Activated CD8-positive, alpha-beta memory T cell treated with anti-CD3 and anti-CD28 coated beads for 4 hours (primary cell): ENCODE measurements around the gene PARD3B.
"Not testable (repeated sequence)": the region's sequence is repeated elsewhere in the genome, so short reads cannot be mapped to it uniquely, and the experiment has no call there.

Experiments
- DNase-seq, 2 donors: peaks; one replicate each; pipeline ENCODE4 v3.0.0-alpha.2; 2020; ENCODE audit warnings: low read depth in 2 of 2

The PARD3B gene

DNA sequence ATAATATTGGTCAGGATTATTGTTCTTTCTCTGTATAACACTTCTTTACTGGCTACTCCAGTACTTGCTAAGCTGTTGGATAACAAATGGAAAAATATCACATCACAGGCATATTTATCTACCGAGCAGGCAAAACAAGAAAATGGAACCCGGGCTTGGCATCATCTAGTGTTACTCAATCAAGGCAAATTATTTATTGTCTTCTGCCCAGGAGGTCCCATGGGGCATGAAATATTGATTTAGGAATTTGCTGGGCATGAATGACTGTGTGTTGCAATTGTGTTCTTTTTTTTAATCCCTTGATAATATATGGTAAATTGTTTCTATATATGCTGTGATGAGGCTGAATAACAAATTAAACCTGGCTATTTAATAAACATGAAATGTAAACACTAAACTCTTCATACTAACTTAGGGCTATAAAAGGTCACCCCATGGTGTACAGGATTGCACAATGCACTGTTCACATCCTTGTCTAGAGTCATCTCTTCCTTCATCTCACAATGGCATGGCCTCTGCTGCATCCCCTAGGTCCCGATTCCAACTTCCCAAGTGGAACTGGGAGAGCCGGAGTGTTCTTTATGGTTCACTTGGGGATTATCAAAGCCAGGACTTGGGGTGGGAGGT lies 2.2 kb upstream of the PARD3B start:
- no peak for DNase-seq

DNA sequence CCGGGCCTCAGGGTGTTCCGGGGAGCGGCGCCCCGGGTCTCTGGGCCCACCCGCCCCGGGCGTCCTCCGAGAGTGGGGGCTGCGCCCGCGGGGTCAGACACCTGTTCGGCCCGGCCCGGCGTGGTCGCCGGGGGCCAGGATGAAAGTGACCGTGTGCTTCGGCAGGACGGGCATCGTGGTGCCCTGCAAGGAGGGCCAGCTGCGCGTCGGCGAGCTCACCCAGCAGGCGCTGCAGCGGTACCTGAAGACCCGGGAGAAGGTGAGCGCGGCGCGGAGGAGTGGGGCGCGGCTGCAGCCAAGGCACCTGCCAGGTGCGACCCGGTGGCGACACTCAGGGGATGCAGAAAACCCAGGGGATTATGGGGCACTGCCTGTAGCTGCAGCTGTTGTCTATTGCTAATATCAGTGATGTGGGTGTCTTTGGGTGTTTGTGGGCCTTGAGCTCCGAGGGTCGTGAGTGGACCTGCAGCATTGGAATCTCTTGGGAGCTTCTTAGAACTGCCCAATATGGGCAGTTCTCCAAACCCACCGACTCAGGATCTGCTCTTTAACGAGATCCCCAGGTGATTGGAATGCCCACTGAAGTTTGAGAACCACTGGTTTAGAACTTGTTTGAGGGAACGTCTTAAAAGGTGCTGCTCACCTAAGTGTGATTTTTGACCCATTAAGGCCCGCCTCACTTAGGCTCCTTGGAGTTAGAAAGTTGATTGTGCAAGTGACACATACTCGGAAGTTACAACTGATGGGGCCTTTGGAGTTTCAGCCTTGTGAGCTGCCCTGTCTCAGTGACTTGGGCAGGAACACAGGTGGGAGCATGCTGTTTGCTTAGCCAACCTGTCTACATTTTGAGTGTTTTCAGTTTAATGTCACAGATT lies 823 bp downstream of the PARD3B start:
- no peak for DNase-seq

DNA sequence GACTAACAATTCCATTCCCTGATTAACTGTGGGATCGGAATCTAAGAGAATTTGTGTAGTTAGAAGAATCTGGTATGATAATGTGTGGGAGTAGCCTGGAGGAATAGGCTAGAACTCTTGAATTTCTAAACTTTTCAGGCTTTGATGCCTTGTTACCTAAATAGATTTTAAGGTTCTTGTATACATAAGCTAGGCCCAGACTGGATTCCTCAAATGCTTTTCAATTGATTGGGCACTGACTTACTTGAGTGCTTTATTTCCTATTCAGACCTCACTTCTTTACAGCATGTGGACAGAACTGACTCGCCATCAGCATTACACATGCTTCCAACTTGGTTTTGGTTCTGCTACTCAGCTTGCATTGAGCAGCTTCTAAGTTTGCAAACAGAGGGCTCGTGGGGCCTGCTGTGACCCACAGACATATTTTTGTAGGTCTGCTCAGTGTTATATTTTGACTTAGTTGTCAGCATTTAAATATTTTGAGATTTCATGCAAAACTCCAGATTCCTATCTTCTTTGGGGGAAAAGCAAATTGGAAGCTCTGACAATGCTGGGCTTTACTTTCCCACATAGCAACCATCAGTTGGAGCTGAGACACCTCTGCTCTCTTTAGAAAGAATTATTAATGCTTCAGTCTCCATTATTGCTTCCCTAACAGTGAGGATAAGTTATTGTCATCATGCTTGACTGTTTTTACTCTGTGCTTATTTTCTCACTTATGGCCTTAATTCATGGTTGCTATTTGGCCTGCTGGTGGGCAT lies 5.7 kb downstream of the PARD3B start:
- no peak for DNase-seq

DNA sequence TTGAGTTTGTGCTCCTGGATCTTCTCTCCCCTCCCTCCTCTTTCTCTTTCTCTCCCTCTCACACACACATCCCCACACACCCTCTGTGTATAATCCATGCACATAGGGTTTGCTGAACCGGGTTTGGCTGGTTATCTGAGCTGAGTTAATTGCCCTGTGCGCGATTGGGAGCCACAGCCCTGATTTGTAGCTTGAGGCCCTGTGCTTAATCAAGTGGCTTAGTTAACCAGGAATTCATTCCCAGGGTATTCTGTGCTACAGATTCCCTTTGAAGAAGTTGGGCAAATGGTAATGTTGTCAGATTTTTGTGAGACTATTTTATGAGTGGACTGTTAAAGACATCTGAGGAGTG lies 6.2 kb downstream of the PARD3B start:
- DNase-seq, result no peak

DNA sequence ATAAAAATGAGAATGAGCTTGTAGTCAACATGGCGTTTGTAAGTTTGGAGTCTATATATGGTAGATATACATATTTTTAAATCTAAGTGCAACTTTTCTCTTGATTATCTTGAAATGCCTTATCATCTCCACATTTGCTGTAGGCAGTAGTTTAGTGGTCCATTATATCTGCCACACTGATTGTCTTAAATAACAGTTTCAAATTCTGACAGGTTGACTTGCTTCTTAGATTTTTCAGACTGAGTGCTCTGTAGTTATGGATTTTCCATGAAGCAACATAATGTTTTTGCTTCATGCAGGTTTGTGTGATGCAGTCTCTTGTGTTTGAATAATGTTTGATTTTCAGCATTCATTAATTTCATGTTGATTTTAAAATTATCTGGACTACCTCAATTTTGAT lies 12.3 kb downstream of the PARD3B start:
- no peak for DNase-seq

DNA sequence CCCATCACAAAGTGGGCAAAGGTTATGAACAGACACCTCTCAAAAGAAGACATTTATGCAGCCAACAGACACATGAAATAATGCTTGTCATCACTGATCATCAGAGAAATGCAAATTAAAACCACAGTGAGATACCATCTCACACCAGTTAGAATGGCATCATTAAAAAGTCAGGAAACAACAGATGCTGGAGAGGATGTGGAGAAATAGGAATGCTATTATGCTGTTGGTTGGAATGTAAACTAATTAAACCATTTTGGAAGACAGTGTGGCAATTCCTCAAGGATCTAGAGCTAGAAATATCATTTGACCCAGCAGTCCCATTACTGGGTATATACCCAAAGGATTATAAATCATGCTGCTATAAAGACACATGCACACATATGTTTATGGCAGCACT lies 14.1 kb downstream of the PARD3B start:
- DNase-seq, result not testable (repeated sequence)

DNA sequence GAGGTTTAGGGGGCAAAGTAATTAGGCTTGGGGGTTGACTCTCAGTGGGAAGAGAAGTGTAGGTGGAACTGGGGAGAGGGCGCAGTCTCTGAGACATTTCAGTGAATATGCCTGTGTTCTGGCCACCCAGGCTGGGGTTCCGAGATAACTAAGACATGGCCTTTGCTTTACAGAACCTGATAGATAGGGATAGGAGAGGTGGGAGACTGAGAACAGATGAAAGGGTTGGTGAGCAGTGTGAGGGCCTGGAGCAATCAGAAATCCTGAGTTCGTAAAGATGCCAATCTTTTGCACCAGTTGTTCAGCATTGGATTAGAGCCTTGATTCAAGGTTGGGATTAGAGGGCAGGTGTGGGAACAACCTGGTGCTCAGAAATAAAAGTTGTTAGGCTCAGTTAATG lies 15.6 kb downstream of the PARD3B start:
- no peak for DNase-seq

DNA sequence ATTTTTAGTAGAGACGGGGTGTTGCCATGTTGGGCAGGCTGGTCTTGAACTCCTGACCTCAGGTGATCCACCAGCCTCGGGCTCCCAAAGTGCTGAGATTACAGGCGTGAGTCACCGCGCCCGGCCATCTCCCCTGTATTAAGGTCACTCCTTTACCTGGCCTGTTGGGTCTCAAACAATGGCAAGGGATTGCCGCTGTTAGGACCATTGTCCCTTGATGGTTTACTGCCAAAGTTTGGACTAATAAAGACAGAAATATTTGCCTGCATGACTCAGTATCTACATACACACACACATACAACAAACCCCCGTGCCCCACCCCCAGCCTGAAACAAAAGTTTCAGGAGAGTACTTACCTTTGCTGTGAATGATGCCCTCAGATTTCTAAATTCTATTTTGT lies 16.5 kb downstream of the PARD3B start:
- no peak for DNase-seq

DNA sequence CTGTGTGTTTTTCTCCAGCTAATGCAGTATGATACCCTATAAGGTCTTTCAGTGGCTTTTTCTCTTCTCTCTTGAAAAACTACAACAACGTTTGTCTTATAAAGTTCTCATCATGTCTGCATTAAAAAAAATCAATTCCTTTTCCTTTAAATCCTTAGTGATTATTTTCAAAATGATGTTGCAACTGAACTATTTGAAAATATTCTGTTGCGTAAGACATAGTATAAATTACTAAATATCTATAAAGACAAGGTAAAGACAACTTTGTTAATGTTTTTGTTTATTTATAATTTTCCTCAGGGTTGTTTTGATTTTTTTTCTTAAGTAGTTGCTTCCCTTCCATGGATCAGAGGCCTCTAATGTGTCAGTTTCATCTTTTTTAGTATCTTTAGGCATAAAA lies 21.2 kb downstream of the PARD3B start:
- DNase-seq, result no peak

DNA sequence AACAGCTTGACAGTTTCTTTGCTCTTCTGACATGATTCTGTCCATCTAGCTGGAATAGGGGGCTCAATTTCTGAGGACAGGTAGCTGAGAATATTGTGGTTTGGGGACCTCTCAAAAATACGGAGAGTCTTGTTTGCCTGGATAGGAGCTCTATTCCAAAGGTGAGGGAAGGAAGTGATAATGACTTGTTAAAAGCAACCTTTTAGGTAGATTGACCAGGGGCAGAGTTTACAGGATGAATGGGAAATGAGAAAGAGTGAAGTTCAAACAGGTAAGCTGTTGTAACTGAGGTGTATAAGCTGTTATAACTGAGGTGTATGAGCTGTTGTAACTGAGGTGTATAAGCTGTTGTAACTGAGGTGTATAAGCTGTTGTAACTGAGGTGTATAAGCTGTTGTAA lies 25.1 kb downstream of the PARD3B start:
- no peak for DNase-seq

DNA sequence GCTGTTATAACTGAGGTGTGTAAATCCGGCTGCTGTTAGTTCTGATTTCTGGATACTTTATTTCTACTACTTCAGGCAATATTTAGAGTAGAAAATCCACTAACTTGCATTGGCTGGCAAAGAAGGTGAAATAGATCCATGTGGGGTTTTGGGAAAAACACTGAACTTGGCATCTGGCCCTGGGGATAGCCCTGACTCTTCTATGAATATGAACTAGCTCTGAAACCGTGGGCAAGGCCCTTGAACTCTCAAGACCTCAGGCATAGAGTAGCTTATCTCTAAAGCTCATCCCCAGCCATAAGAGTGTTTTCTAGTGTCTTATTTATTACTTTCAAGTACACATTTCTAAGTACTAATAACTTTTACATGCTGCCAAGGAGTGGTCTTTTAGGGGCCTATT lies 25.8 kb downstream of the PARD3B start:
- no peak for DNase-seq

DNA sequence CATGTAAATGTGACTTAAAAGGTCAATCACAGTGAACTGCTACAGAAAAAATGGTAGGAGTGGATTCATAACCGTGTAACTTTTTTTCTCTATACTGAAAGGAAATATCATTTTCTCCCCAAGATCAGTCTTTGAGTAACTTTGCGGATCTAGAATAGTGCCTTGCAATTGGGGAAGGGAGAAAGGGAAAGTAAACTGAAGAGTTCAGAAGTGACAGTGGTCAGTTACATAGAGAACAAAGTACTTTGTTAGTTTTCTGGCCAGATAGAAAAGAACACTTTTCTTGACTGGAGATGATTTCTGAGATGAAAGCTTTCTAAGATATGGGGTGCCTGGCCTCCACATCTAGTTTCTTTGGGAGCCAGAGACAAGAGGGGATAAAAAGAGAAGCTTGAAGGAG lies 26.6 kb downstream of the PARD3B start:
- DNase-seq, result no peak

DNA sequence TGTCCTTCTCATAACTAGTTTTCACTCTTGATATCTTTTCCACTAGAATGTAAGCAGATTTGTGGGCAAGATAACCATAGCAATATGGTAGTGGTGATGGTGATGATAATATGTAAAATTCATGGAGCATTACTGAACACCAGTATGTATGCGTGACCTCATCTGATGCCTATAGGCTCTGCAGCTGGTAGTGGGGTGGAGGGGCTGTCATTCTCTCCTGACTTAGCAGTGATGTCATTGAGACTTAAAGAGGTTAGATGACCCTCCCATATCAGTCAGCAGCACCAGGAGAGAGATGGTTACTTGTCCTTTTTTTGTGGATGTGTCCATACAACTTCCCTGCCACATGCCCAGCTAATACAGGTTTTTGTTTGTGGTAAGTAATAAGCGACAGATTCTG lies 27.9 kb downstream of the PARD3B start:
- DNase-seq, result no peak

DNA sequence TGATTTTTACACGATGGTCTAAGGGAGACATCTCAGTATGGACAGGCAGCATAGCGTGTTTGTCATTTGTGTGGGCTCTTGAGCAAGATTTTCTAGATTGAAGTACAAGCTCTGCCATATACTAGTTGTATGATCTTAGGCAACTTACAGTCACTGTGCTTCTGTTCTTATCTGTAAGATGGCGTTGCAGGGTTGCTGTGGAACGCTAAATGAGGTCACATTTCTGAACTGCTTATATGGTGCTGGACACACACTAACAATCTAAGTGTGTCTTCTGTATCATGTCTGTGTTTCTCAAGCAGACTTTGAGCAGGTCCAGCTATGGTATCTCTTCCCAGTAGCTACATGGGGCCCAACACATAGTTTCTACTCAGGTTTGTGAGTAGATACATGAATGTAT lies 29.2 kb downstream of the PARD3B start:
- DNase-seq, result no peak

DNA sequence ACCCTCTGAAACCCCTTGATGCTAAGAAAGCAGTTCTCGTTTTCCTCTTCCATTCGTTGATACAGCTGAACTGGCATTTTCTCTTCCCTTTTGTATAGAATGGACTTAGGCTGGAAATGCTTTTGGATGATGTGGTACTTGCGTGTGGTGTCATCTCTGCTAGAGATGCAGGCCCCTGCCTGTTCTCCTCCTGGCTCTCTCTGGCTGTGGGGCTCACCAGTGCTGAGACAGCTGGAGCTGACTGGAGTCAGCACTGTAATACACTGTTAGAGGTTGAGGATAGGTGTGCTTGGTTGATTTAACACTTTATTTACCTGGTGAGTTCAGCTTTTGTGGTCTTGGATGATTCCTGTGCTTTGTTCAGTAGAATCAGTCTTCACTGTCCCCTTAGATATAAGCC lies 30.2 kb downstream of the PARD3B start:
- DNase-seq, result no peak

DNA sequence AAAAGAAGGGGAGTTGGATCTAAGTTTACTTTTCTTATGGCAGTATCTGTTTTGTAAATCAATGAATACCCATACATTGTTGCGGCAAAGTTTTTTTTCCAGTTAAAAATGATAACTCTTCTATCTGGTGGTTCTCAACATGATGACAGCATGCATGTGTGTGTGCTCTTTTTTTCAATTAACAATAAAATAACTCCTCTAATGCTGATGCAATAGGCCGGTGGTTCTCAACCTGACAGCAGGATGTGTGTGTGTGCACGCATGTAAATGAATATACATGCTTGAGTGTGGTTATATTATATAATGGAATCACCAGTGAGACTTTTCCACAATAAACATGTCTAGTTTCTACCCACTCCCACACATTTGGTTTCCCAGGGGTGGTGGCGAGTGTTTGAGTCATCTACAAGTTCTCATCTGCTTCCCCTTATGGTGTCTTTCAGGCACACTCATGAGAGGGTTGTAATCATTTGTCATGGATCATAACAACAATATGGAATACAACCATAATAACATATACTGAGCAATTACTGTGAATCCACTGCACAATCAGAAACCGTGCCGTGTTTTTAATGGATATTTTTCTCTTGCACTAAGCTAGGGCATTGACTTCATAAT lies 31.2 kb downstream of the PARD3B start:
- no peak for DNase-seq

DNA sequence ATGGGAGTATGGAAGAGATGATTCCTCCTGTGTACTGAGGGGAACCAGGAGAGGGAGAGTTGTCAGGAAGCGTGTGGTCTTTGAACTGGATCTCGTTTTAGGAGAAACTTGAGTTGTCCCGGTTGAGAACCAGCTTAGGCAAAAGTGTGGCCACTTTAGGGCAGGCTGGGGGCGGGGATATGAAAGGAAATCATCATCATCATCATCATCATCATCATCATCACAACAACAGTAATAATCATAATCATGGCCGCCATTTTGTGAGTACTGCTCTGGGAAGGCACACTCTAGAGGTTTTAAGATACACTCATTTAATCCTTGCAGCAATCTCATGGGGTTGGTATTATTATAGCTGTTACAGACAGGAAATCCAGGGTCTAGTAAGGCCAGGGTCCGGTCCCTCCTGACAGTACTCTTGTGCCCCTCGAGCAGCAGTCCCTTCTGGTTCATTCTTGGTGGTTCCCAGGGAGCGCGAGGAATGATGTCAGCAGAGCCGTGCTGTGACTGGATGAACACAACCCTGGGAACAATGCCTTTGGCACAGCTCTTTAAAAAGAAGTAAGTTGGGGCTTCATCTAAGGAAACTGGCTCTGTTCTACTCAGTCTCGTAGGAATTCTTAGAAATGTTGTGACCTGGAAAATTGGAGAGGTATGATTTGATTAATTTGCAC lies 33.8 kb downstream of the PARD3B start:
- DNase-seq, result no peak

DNA sequence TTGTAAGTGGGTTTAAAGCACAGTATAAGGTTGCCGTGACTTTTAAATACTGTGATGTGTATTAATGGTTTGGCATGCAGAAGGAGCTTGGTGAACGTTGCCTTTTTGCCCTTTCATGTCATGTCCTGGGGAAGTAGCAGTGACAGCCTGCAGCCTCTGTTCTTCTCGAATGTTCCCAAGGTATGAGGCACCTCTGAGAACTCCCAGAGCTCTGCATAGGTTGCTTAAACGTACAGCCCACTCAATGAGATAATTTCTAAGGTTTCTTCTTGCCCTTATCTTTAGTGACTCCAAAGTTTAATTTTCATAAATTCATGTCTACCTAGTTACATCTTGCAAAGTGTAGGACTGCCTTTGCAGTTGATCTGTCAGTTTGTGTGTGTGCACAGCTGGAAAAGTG lies 36.7 kb downstream of the PARD3B start:
- DNase-seq, result no peak

DNA sequence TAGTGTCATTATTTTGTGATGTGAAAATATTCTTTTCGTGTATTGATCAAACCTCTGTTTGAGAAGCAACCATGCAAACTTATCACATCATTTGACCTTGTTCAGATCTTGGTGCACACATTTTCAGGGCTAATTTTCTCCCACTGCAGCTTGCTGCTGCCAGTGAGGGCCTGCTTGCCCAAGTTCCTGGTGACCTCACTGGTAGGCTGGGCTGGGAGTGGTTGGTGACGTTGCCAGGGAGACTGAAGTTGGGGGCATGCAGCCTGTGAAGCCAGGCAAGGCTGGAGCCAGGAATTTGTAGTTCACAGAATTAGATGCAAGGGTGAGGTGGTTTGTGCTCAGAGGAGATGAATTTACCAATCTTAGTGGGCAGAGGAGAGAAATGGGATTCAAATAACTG lies 38.5 kb downstream of the PARD3B start:
- no peak for DNase-seq

DNA sequence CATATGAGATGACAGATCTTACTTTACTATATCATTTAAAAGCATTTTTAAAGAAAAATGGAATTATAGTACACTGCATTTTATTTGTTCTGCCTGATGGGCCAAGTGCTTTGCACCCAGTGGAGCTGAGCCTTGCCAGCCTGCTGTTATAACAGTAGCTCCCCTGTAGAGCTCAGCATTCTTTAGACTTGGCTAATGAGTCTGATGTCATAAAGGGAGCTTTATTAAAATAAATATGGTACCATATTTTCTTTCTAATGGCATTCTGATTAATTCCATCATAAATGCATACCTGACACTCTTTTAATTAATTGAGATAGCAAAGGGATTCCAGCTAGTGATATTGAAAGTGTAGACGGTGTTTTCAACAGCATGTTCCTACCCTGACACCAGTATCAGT lies 40.7 kb downstream of the PARD3B start:
- no peak for DNase-seq

DNA sequence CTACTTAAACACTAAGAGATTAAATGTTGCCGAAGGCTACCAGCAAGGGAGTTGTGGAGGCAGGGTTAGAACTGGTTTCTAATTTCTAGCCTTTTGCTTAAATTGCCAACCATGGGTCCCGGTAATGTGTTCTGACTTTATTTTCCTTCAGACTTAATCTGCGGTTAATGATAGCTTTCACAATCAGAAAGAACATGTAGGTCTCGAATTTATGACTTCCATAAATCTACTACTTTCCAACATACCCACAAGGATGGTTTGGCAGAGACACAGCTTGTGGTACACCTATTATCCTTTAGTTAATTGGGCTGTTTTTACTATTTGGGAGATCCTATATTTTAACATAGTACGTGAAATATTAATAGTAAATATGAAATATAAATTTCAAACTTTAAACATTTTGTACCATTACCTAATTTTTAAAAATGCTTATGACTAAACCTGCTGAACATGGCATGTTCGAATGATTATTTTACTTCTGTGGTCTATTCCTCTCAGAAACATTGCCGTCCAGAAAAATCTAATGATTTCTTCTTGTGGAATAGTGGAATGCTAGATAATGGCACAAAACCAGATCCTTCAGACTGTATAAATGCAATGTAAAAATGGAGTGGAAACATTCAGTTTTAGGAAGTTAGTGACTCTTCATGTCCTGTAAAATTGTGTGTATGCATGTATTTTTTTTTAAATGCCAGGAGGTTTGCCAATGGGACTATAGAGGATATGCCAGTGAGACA lies 41.3 kb downstream of the PARD3B start:
- no peak for DNase-seq
